ENCODE data around the gene AP1S3.

- TF ChIP-seq POLR2AphosphoS5 (IDR thresholded peaks at IDR 0.05; ENCODE audit: borderline replicate concordance, low read depth, low read length), result no peak
- no peak for TF ChIP-seq EZH2 (IDR thresholded peaks at IDR 0.05)
- no peak for TF ChIP-seq FOXP2 (optimal IDR thresholded peaks at IDR 0.05; ENCODE audit: control extremely low read depth, extremely low read length, insufficient read depth)
Measured at GRCh38 chr2:223788826-223789225, 48.6 kb downstream of the AP1S3 start.
